SJCRH30 (cell line): ENCODE measurements around the gene UGT2B7. TPM values are rescaled to one million over a fixed set of nuclear protein-coding genes. Genes with fewer than 3 reads are reported as not detected.
A peak's percentile ranks its signal among the peaks of the same experiment; 100 is the strongest.

ENCODE experiments used
- DNase-seq, 2 experiments: peaks; one replicate each; pipeline ENCODE4 v3.0.0-alpha.2; 2015 to 2020
- H3K27ac ChIP-seq: fragments of 250-450 bp; sonication (Bioruptor Pico); 2 replicates; pipeline ENCODE4 v1.5.1; 2020; ENCODE audit warnings: mild to moderate bottlenecking, moderate library complexity
- H3K27me3 ChIP-seq: fragments of 250-450 bp; sonication (Bioruptor Pico); 2 replicates; pipeline ENCODE4 v1.5.1; 2020; ENCODE audit warnings: mild to moderate bottlenecking, moderate library complexity
- H3K36me3 ChIP-seq: fragments of 250-450 bp; sonication (Bioruptor Pico); 2 replicates; pipeline ENCODE4 v1.5.1; 2020; ENCODE audit warnings: mild to moderate bottlenecking, moderate library complexity
- H3K4me1 ChIP-seq: fragments of 250-450 bp; sonication (Bioruptor Pico); 2 replicates; pipeline ENCODE4 v1.5.1; 2020; ENCODE audit warnings: mild to moderate bottlenecking, moderate library complexity
- H3K4me3 ChIP-seq: fragments of 250-450 bp; sonication (Bioruptor Pico); 2 replicates; pipeline ENCODE4 v1.5.1; 2020; ENCODE audit warnings: mild to moderate bottlenecking, moderate library complexity
- H3K9me3 ChIP-seq: fragments of 250-450 bp; sonication (Bioruptor Pico); replicated peaks from 2 replicates; pipeline ENCODE4 v1.5.1; 2020; ENCODE audit warnings: mild to moderate bottlenecking, moderate library complexity
- total RNA-seq: library from RNA; depleted of rRNA; stranded (reverse); fragments of >200 nt; shearing (Covaris generic); gene quantifications from 2 replicates; pipeline ENCODE4 v1.2.3, GENCODE V29; 2014

UGT2B7 gene
- total RNA-seq, 1 experiment from 2014 or later = not detected

DNA sequence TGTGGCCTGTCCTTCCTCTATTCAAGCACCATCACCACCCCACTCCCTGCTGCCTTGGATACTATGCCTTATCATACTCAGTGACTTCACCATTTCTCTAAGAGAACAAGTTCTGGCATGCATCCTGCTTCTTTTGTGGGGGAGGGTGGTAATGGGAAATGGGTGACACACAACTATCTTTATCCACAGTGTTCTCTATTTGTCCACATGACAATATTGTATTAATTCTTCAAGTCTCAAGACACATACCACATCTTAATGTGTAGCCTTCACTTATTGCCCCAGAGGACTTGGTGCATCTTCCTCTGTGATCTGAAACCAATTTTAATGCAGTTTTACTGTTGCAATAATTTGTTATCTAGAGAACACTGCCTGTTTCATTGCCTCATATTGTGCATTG lies 29.3 kb upstream of the UGT2B7 start:
- no peak for DNase-seq
- no peaks in the 10 kb centered on the region for H3K4me1 ChIP-seq
- no peaks in the 10 kb centered on the region for H3K36me3 ChIP-seq
- no peak overlapping the region for H3K27ac ChIP-seq
- H3K4me3 ChIP-seq = no peak overlapping the region
- no peaks in the 10 kb centered on the region for H3K27me3 ChIP-seq
- H3K9me3 ChIP-seq = no peaks in the 10 kb centered on the region

DNA sequence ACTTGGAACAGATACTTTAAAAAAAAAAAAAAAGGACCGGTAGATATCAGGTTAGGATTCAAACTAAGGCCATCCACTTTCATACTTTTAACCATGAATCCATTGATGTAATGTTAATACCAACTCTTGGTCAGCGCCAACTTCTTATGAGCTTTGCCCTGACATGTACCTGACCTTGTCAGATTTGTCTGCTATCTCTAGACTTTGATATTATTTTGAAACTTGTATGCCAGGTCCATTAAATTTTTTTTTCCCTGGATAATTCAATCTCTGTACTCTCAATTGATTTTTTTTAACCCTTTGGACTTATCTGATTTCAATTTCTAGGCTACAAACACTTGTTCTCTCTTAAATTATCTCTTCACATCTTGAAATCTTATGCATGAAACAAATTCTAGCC lies 27.2 kb upstream of the UGT2B7 start:
- Histone ChIP-seq H3K4me3 (no peak overlapping the region), H3K27me3 (no peaks in the 10 kb centered on the region), H3K27ac (no peak overlapping the region), H3K36me3 (no peaks in the 10 kb centered on the region), H3K9me3 (no peaks in the 10 kb centered on the region), H3K4me1 (no peaks in the 10 kb centered on the region)
- DNase-seq = no peak

DNA sequence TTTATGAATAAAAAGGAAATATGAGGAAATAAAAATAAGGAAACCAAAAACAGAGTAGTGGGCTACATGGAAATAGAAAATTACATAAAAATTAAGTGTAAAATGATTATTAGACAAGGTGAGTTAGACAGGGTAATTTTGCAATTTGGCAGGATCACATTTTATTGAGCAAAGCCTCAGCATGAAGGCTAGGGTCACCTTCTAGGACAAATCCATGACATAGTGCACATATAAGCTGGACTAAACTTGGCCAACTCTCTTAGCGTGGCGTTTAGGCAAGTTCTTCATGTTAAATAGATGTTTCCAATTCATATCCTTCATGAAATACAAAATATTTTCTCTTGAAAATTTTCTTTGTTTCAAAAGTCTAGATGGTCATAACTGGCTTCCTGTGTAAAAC lies 25.7 kb upstream of the UGT2B7 start:
- DNase-seq = no peak

DNA sequence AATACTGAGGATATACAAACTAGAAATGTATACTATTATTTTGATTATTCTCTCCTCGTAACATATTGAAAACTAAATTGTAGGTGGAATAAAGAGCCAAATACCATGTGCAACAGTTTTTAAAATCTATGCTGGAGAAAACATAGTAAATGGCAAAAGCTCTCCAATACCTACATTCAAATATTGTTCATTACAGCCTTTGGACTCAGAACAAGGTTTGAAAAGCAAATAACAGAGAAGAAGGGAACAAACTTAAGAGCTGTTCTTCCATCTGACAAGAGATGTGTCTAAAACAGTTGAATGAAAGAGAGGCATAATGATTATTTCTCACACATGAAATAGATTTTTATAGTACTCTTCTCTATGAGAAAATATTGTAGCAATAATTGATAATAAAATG lies 25.0 kb upstream of the UGT2B7 start:
- H3K36me3 ChIP-seq = no peaks in the 10 kb centered on the region
- no peak overlapping the region for H3K27ac ChIP-seq
- H3K4me3 ChIP-seq = no peak overlapping the region
- H3K4me1 ChIP-seq = no peaks in the 10 kb centered on the region
- DNase-seq = no peak
- H3K9me3 ChIP-seq = no peaks in the 10 kb centered on the region; the same call in 1 of the 2 replicates
- H3K27me3 ChIP-seq = no peaks in the 10 kb centered on the region

More for the DNA sequence above, 25.7 kb upstream of the UGT2B7 start:
- Histone ChIP-seq H3K36me3 (no peaks in the 10 kb centered on the region), H3K4me1 (no peaks in the 10 kb centered on the region), H3K9me3 (no peaks in the 10 kb centered on the region), H3K27ac (no peak overlapping the region), H3K4me3 (no peak overlapping the region), H3K27me3 (no peaks in the 10 kb centered on the region)

DNA sequence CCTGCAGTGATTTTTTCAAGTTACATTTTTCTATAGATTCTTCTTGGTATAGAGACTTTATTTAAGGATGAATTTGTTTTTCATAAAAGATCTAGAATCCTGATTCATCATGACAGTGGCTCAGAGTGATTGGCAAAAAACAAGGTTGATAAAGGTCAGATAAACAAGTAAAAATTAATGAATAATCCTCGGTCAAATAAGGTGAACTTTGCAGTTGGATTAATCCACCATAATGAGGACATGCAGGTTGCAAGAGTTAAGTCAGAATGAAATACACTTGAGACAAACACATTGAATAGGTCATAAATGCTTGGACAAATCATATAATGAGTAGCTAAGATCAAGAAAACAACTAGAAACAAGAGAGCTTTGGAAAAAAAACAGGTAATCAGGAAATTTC lies 22.9 kb upstream of the UGT2B7 start:
- Histone ChIP-seq H3K27me3 (no peaks in the 10 kb centered on the region), H3K27ac (no peak overlapping the region), H3K36me3 (no peaks in the 10 kb centered on the region), H3K9me3 (no peaks in the 10 kb centered on the region; the same call in 1 of the 2 replicates), H3K4me1 (no peaks in the 10 kb centered on the region), H3K4me3 (no peak overlapping the region)
- no peak for DNase-seq

DNA sequence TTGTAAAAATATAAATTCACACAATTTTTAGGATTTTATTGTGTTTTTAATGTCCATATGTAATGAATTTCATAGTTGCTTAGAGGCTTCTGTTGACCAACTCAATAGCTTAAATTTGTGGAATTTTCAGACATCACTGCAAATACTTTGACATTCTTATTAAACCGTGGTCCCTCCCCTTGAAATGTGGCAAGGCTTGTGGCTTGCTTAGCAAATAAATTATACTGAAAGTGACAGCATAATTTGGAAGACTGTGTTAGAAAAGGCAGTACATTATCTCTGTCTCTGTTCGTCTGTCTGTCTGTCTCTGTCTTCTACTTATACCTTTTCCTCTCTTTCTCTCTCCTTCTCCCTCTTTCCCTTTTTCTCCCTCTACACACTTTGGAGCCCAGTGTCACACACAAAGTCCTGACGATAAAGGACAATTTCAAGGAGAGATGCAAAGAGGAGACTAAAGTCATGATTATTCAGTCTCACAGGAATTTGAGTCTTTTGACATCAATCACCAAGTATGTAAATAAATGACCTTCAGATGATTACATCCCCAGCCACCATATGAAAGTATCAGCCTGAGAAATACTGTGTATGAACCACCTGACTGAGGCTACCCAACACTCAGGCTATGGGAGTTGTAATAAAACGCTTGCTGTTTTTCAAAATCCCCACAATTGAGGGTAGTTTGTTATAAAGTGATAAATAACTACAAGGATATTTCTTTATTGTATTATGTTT lies 21.0 kb upstream of the UGT2B7 start:
- no peak for DNase-seq
- no peaks in the 10 kb centered on the region; the same call in 1 of the 2 replicates for H3K9me3 ChIP-seq
- H3K27ac ChIP-seq = no peak overlapping the region
- H3K36me3 ChIP-seq = no peaks in the 10 kb centered on the region
- no peak overlapping the region for H3K4me3 ChIP-seq
- no peaks in the 10 kb centered on the region for H3K27me3 ChIP-seq
- H3K4me1 ChIP-seq = no peaks in the 10 kb centered on the region

DNA sequence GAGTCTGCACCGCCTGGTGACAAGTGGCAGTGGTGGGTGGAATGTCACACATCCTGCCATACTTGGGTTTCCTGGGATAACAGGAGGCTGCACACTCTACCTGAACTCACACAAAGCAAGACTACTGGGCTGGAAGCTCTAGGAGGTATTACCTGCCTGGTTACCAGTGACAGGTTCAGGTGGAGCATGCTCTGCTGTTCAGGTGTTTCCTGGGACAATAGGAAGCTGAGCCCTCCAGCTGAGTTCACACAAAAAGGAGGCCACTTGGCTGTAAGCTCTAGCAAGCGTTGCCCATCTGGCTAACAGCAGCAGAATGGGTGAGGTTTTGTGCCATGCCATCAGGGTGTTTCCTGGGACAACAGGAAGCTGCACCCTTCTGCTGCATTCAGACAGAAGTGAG lies 17.4 kb upstream of the UGT2B7 start:
- Histone ChIP-seq H3K27ac (no peak overlapping the region), H3K9me3 (no peaks in the 10 kb centered on the region; the same call in 1 of the 2 replicates), H3K36me3 (no peaks in the 10 kb centered on the region), H3K4me1 (no peaks in the 10 kb centered on the region), H3K27me3 (no peaks in the 10 kb centered on the region), H3K4me3 (no peak overlapping the region)
- DNase-seq = no peak

DNA sequence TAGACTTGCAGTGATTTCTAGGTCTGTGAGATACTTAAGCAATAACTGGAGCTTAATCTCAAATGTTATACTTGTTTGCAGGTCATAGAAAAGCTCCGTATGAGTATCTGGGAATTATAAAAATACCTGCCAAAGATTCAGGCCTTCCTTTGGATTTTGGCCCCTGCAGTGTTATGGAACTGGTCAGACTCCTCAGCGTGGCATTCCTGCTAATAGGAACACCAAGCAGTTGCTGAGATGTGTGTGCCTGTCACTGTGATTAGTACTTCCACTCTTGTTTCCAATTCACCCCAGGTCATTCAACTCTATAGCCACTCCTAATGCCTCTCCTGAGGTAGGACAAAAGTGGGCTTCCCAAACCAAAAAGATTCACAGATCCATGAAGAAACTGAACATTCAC lies 7.8 kb upstream of the UGT2B7 start:
- Histone ChIP-seq H3K4me1 (peaks cover 9% of the 10 kb centered on the region; the same call in 1 of the 2 replicates), H3K27ac (no peak overlapping the region), H3K27me3 (no peaks in the 10 kb centered on the region), H3K36me3 (no peaks in the 10 kb centered on the region), H3K9me3 (no peaks in the 10 kb centered on the region), H3K4me3 (no peak overlapping the region)
- DNase-seq = no peak

DNA sequence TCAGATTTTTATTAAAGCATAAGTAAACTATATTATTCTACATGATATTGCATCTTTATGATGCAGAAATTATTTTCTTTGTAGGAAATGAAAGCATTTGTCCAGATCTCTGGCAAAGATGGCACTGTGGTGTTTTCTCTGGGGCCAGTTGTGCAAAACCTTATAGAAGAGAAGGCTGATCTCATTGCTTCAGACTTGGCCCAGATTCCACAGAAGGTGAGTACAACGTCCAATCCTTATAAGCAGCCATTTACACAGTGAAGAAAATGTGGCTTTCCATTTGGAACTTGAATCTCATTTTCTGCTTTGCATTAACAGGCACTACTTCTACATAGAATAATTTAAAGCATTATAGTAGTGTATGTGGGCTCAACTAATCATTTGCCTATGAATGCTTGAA lies 6.9 kb upstream of the UGT2B7 start:
- peaks cover 9% of the 10 kb centered on the region; the same call in 1 of the 2 replicates for H3K4me1 ChIP-seq
- no peak for DNase-seq
- no peak overlapping the region for H3K27ac ChIP-seq
- H3K27me3 ChIP-seq = no peaks in the 10 kb centered on the region
- no peaks in the 10 kb centered on the region for H3K36me3 ChIP-seq
- no peak overlapping the region for H3K4me3 ChIP-seq
- H3K9me3 ChIP-seq = no peaks in the 10 kb centered on the region

DNA sequence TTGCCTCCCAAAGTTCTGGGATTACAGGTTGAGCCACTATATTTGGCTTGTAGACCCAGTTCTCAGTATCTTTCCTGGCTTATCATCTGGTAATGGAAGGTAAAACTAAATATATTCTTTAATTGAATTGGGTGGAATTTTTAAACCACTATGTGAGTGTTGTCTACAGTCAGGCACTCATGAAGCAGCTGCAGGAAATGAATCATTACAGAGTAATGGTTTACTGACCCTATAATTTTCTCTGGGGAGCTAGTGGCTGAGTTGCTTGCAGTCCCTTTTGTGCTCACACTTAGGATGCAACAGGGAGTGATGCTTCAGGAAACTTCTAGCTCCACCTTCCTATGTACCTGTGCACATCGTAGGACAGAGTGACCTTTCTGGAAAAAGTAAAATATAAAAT lies 4.1 kb upstream of the UGT2B7 start:
- Histone ChIP-seq H3K4me1 (peaks cover 11% of the 10 kb centered on the region; the same call in 1 of the 2 replicates), H3K9me3 (no peaks in the 10 kb centered on the region), H3K27me3 (no peaks in the 10 kb centered on the region), H3K36me3 (no peaks in the 10 kb centered on the region), H3K27ac (peak overlapping the region; percentile 33), H3K4me3 (no peak overlapping the region)
- DNase-seq = peak in 1 of 2 experiments; percentile 30

DNA sequence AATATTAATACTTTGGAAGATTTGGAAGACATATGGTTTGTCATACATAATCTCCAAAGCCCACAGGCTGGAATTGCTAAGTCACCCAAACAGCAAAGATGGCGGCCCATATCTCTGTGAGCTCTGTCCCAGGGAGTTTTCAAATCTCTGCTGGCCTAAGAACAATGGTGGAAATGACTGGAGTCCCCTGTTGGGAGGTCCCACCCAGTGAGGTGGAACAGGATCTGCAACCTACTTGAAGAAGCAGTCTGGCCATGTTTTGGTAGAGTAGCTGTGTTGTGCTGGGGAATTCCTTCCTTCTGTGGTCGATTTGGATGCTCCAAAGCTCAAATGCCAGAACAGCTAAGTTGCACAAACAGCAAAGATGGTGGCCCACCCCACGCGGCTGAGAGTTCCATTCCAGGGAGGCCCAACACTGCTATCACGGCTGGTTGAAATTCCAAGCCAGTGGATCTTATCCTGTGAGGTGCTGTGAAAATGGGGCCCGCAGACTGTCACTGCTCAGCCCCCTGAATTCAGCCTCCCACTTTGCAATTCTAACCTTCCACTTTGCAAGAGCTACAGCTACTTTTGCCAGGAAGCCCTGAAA lies 3.2 kb upstream of the UGT2B7 start:
- Histone ChIP-seq H3K36me3 (no peaks in the 10 kb centered on the region), H3K9me3 (no peaks in the 10 kb centered on the region), H3K27ac (no peak overlapping the region)

DNA sequence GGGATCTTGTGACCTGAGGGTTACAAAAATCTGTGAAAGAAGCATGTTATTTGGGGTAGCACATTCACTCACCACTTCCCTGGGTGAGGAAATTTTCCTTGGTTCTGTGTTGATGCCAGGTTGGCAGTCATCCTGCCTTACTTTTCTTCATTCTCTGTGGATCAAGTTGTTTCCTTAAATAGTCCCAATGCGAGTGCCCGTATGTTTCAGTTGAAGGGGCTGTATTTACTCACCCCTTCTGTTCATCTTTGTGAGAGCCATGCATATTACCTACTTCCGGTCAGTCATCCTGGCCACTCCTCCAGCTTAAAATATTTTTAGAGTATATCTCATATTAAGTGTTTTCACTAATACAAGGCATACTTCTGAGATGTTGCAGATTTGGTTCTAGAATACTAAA lies 2.6 kb upstream of the UGT2B7 start:
- peaks cover 11% of the 10 kb centered on the region; the same call in 1 of the 2 replicates for H3K4me1 ChIP-seq
- H3K27ac ChIP-seq = no peak overlapping the region
- H3K4me3 ChIP-seq = no peak overlapping the region
- no peaks in the 10 kb centered on the region for H3K27me3 ChIP-seq
- no peaks in the 10 kb centered on the region for H3K36me3 ChIP-seq
- H3K9me3 ChIP-seq = no peaks in the 10 kb centered on the region
- DNase-seq = no peak

More for the DNA sequence above, 3.2 kb upstream of the UGT2B7 start:
- no peak for DNase-seq
- H3K4me3 ChIP-seq = no peak overlapping the region
- H3K4me1 ChIP-seq = peaks cover 11% of the 10 kb centered on the region; the same call in 1 of the 2 replicates
- H3K27me3 ChIP-seq = no peaks in the 10 kb centered on the region

DNA sequence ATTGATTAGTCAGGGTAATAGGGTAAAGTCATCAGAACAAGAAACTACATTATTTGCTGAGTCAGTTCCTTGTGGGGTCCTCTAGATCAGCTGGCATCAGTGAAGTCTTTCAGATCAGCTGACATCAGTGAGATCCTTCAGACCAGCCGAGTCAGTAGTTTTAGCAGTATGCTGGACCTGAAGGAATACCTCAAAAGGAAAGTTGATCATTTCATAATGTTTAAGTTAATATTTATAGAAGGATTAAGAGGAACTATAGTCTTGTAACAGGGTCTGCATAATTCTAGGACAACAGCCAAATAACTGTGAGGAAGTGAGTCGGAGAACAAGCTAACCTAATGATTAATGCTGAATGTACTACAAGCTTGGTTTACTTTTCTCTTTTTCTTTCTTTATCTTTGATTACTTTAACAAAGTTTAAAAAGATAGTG lies 958 bp upstream of the UGT2B7 start:
- Histone ChIP-seq H3K4me1 (peaks cover 11% of the 10 kb centered on the region; the same call in 1 of the 2 replicates), H3K9me3 (no peaks in the 10 kb centered on the region), H3K4me3 (no peak overlapping the region), H3K27me3 (0 out of 2 replicates have a peak, but pooled peaks cover 4% of the 10 kb centered on the region), H3K27ac (no peak overlapping the region), H3K36me3 (no peaks in the 10 kb centered on the region)
- DNase-seq = no peak

DNA sequence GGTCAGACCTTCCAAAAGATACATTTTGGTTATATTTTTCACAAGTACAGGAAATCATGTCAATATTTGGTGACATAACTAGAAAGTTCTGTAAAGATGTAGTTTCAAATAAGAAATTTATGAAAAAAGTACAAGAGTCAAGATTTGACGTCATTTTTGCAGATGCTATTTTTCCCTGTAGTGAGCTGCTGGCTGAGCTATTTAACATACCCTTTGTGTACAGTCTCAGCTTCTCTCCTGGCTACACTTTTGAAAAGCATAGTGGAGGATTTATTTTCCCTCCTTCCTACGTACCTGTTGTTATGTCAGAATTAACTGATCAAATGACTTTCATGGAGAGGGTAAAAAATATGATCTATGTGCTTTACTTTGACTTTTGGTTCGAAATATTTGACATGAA lies 536 bp downstream of the UGT2B7 start:
- no peaks in the 10 kb centered on the region for H3K36me3 ChIP-seq
- H3K27me3 ChIP-seq = 0 out of 2 replicates have a peak, but pooled peaks cover 4% of the 10 kb centered on the region
- no peaks in the 10 kb centered on the region for H3K9me3 ChIP-seq
- no peak overlapping the region for H3K4me3 ChIP-seq
- DNase-seq = no peak
- H3K27ac ChIP-seq = no peak overlapping the region
- peaks cover 11% of the 10 kb centered on the region; the same call in 1 of the 2 replicates for H3K4me1 ChIP-seq

DNA sequence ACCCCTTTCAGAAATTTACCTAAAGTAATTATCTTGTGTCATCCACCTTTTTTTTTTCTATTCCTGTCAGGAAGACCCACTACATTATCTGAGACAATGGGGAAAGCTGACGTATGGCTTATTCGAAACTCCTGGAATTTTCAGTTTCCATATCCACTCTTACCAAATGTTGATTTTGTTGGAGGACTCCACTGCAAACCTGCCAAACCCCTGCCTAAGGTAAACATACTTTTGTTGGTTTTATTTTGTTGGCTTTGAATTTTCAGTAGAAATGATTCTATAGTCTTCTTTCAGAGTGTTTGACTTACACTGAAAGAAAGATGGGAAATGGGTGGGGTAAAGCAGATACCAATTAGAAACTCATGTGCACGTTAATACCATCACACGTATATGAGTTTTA lies 2.2 kb downstream of the UGT2B7 start:
- DNase-seq = no peak
- Histone ChIP-seq H3K9me3 (no peaks in the 10 kb centered on the region), H3K4me1 (peaks cover 2% of the 10 kb centered on the region; the same call in 1 of the 2 replicates), H3K36me3 (no peaks in the 10 kb centered on the region), H3K4me3 (no peak overlapping the region), H3K27me3 (0 out of 2 replicates have a peak, but pooled peaks cover 4% of the 10 kb centered on the region), H3K27ac (no peak overlapping the region)
